ENCODE results near the gene CTR9. TPM values are rescaled to one million over a fixed set of nuclear protein-coding genes. Genes with fewer than 3 reads are reported as not detected.

The CTR9 gene
- total RNA-seq, 1 donor from 2014 or later = 30.2 TPM

DNA sequence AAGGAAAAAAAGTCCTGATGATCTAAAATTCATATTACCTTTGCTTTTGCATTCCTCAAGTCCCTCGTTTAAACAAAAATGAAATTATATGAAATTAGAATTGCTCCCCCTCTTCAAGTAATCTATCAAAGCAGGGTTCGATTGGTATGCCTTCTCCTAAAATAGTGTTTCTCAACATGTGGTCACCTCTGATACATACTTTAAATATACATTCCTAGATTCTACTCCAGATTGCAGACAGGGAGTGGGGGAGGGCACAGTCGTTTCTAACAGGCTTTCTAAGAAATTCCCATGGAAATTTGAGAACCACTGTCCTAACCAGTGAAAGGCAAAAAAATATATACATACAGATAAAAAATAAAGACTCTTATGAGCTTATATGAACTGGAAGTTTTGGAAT, 34.9 kb upstream of the CTR9 start:
- ATAC-seq (no peak), DNase-seq (no peak)
- Histone ChIP-seq H3K9me3 (no peaks in the 10 kb centered on the region), H3K27ac (no peak overlapping the region), H3K27me3 (ENCODE audit: low read depth) (no peaks in the 10 kb centered on the region), H3K4me1 (no peaks in the 10 kb centered on the region), H3K36me3 (no peaks in the 10 kb centered on the region), H3K4me3 (no peak overlapping the region)
- no peak for TF ChIP-seq CTCF (IDR thresholded peaks at IDR 0.05)
- intact Hi-C loops (cut with DNase I) = no loop called here

DNA sequence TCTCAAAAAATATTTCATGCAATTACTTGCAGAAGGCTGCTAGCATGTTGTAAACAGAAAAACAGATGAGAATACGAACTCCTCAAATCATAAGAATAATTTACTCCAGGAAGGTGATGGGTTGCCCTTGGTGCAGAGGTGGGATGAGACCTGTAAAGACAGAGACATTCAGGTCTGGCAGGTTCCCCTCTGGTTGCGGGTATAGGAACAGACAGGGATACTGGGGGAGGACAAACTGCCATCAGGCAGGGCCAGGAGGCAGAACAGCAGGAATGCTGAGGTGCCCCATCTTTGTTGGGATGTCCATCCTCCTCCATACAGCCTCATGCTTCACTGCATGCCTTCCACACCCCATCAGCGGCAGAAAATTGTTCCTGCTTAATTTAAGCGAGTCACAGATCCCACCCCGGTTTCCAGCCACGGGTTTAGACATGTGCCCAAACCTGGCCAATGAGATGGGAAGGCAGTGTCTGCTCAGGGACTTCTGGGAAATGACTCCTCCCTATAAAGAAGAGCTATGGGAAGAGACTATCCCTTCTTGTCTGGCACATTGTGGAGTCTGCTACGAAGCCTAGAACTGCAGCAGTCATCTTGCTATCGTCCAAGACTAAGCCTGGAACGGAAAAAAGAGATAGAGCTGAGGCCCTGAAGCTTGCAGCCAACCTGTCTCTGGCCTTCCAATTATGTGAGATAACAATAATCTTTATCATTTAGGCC, 34.3 kb upstream of the CTR9 start:
- Histone ChIP-seq H3K27me3 (ENCODE audit: low read depth) (no peaks in the 10 kb centered on the region), H3K4me3 (no peak overlapping the region), H3K4me1 (no peaks in the 10 kb centered on the region), H3K9me3 (no peaks in the 10 kb centered on the region), H3K27ac (no peak overlapping the region), H3K36me3 (no peaks in the 10 kb centered on the region)
- no peak for TF ChIP-seq CTCF (IDR thresholded peaks at IDR 0.05)
- DNase-seq (no peak), ATAC-seq (no peak)
- intact Hi-C loops (cut with DNase I) = no loop called here

- Histone ChIP-seq H3K4me1 (no peaks in the 10 kb centered on the region), H3K27me3 (ENCODE audit: low read depth) (no peaks in the 10 kb centered on the region), H3K9me3 (no peaks in the 10 kb centered on the region), H3K4me3 (no peak overlapping the region), H3K36me3 (no peaks in the 10 kb centered on the region), H3K27ac (no peak overlapping the region)
- ATAC-seq = no peak
- TF ChIP-seq CTCF (IDR thresholded peaks at IDR 0.05) = no peak
- no peak for DNase-seq
- intact Hi-C loops (cut with DNase I) = no loop called here
Observed at GRCh38 chr11:10719616-10720015, 31.4 kb upstream of the CTR9 start.

- DNase-seq (no peak), ATAC-seq (no peak)
- Histone ChIP-seq H3K36me3 (no peaks in the 10 kb centered on the region), H3K9me3 (no peaks in the 10 kb centered on the region), H3K27me3 (ENCODE audit: low read depth) (no peaks in the 10 kb centered on the region), H3K4me1 (no peaks in the 10 kb centered on the region), H3K27ac (no peak overlapping the region), H3K4me3 (no peak overlapping the region)
- intact Hi-C loops (cut with DNase I) = no loop called here
- no peak for TF ChIP-seq CTCF (IDR thresholded peaks at IDR 0.05)
Observed at GRCh38 chr11:10720881-10721376, 30.1 kb upstream of the CTR9 start.

DNA sequence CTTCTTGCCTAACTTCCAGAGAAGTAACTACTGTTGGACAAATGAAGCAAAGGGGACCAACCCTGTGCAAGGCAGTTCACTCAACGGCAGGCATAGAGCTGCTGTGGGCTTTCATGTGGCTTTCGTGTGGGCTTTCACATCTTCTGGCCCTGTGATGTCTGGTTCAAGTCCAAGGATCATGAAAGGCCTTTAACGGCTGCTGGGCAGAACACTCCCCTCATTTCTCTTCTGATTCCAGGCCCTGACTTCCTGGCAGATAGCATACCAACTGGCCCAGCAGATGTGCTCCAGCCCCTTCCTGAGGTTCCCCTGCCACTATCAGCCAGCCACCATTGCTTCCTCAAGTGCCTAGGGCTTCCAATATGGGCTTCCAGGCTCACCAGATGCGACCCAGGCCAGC, 28.7 kb upstream of the CTR9 start:
- Histone ChIP-seq H3K27ac (no peak overlapping the region), H3K27me3 (ENCODE audit: low read depth) (no peaks in the 10 kb centered on the region), H3K36me3 (no peaks in the 10 kb centered on the region), H3K4me3 (no peak overlapping the region), H3K9me3 (no peaks in the 10 kb centered on the region), H3K4me1 (no peaks in the 10 kb centered on the region)
- DNase-seq = no peak
- ATAC-seq = no peak
- TF ChIP-seq CTCF (IDR thresholded peaks at IDR 0.05) = no peak
- intact Hi-C loops (cut with DNase I) = no loop called here
